ENCODE measurements around the gene CEP164.

DNA sequence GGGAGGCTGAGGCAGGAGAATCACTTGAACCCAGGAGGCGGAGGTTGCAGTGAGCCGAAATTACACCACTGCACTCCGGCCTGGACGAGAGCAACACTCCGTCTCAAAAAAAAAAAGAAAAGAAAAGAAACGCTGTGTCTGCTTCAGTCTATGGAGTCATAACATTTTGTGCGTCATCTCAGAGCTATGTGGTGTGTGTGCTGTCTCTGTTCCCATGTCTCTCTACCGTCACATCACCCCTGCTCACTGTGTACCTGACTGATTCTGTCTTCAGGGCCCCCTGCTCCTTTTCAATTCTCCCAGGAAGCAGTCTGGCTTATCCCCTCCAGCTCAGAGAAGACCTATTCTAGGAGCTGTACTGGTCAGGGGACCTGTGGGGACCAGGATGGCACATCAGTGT lies 29.5 kb upstream of the CEP164 start:
- no peak for TF ChIP-seq POLR2A (IDR thresholded peaks at IDR 0.05; ENCODE audit: low read depth, low read length)
- TF ChIP-seq, protein P1, sequence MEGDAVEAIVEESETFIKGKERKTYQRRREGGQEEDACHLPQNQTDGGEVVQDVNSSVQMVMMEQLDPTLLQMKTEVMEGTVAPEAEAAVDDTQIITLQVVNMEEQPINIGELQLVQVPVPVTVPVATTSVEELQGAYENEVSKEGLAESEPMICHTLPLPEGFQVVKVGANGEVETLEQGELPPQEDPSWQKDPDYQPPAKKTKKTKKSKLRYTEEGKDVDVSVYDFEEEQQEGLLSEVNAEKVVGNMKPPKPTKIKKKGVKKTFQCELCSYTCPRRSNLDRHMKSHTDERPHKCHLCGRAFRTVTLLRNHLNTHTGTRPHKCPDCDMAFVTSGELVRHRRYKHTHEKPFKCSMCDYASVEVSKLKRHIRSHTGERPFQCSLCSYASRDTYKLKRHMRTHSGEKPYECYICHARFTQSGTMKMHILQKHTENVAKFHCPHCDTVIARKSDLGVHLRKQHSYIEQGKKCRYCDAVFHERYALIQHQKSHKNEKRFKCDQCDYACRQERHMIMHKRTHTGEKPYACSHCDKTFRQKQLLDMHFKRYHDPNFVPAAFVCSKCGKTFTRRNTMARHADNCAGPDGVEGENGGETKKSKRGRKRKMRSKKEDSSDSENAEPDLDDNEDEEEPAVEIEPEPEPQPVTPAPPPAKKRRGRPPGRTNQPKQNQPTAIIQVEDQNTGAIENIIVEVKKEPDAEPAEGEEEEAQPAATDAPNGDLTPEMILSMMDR (conservative IDR thresholded peaks at IDR 0.05; ENCODE audit: low read depth, low read length): no peak
- TF ChIP-seq, protein P2, sequence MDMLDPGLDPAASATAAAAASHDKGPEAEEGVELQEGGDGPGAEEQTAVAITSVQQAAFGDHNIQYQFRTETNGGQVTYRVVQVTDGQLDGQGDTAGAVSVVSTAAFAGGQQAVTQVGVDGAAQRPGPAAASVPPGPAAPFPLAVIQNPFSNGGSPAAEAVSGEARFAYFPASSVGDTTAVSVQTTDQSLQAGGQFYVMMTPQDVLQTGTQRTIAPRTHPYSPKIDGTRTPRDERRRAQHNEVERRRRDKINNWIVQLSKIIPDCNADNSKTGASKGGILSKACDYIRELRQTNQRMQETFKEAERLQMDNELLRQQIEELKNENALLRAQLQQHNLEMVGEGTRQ (IDR thresholded peaks at IDR 0.05; ENCODE audit: low read depth, low read length): no peak

All from IMR-90 (cell line).